Heart right ventricle (tissue), 16 donors: ENCODE measurements around the gene POLN. TPM values are rescaled to one million over a fixed set of nuclear protein-coding genes. Genes with fewer than 3 reads are reported as not detected.

Experiments used
- ATAC-seq, 8 donors: fragments of 200-7000 bp; cut with Tn5 transposase; one replicate each; pipeline ENCODE4 v1.9.1; 2020; ENCODE audit warnings: mild to moderate bottlenecking in 8 of 8, moderate library complexity in 8 of 8, moderate number of reproducible peaks in 1 of 8
- DNase-seq, 2 donors: peaks; one replicate each; pipeline ENCODE4 v3.0.0-alpha.2; 2020
- H3K27ac ChIP-seq, 10 donors: fragments of 200-600 bp; sonication (generic) in 2 of 10; one replicate each; pipeline versions ENCODE4 v1.5.0 to v1.8.0; 2020 to 2022; ENCODE audit warnings: mild to moderate bottlenecking in 3 of 10
- H3K27me3 ChIP-seq, 7 donors: fragments of 200-600 bp; one replicate each; pipeline ENCODE4 v1.8.0; 2021 to 2022; ENCODE audit warnings: mild to moderate bottlenecking in 2 of 7
- H3K36me3 ChIP-seq, 9 donors: fragments of 200-600 bp; sonication (generic) in 1 of 9; one replicate each; pipeline versions ENCODE4 v1.5.0 to v1.8.0; 2020 to 2022; ENCODE audit warnings: mild to moderate bottlenecking in 2 of 9
- H3K4me1 ChIP-seq, 9 donors: fragments of 200-600 bp; sonication (generic) in 1 of 9; one replicate each; pipeline versions ENCODE4 v1.5.0 to v1.8.0; 2020 to 2022; ENCODE audit warnings: mild to moderate bottlenecking in 4 of 9
- H3K4me3 ChIP-seq, 10 donors: fragments of 200-600 bp; sonication (generic) in 2 of 10; one replicate each; pipeline versions ENCODE4 v1.5.0 to v1.8.0; 2020 to 2022; ENCODE audit warnings: mild to moderate bottlenecking in 7 of 10, moderate library complexity in 2 of 10
- H3K9me3 ChIP-seq, 11 donors: fragments of 200-600 bp in 10 of 11; sonication (generic) in 2 of 11; one replicate each; pipeline versions ENCODE4 v1.5.0 to v1.8.0; 2013 to 2022; ENCODE audit warnings: mild to moderate bottlenecking in 2 of 11, control low read depth in 1 of 11, moderate library complexity in 1 of 11
- WGBS, 2 donors: extraction: QIAGEN DNeasy Blood & Tissue Kit; methylation state at CpG; one replicate each; pipeline ENCODE4 v1.1.7; 2013; ENCODE audit warnings: inconsistent platforms in 1 of 2; 5-methylcytosine and 5-hydroxymethylcytosine counted together
- intact Hi-C, 10 donors: fragments of 100-400 bp; cut with DNase I; formaldehyde crosslinking; loops; one replicate each; pipeline versions ENCODE4 v1.11.1 to v1.14.2; 2022
- polyA plus RNA-seq, 2 donors: library from polyadenylated mRNA; stranded (reverse); fragments of 200-250 nt; gene quantifications; one replicate each; pipeline ENCODE4 v1.2.3, GENCODE V29; 2013
- total RNA-seq, 10 donors: library from RNA; stranded (reverse); fragmentation: NEBNext Ultra II Directional in 3 of 10; extraction: Animal tissue kit (Norgen Biotek cat#: 25700) in 3 of 10; gene quantifications; one replicate each; pipeline versions ENCODE4 v1.2.1 to v1.2.4, GENCODE V29; 2021 to 2023
- TF ChIP-seq, protein P1 (sequence below), 9 donors: fragments of 200-600 bp; sonication (generic) in 2 of 9; IDR thresholded peaks; one replicate each; pipeline versions ENCODE4 v1.5.0 to v1.8.0; 2021 to 2022; ENCODE audit warnings: antibody characterized with exemption in 9 of 9, mild to moderate bottlenecking in 5 of 9, moderate library complexity in 1 of 9
- donor health status: Arrhythmogenic right ventricular cardiomyopathy.
- donor health status: ischemic (EF 13 %, LVEDD 7.1; RV severe dilation, severe dysfunction).
- donor health status: healthy with polysubstance abuse.
- donor health status: DM: no; HTN: yes; CAD: no.
- donor health status: DM: no; HTN: no; CAD: no.
- donor health status: ischemic (EF 25% LVEDD 6.9; RV normal size, moderate dysfunction).
- donor health status: ischemic (EF 25% LVEDD 5.7; RV mildly dilated, moderate dysfunction).
- donor health status: healthy.
- donor health status: DM: yes; HTN: yes; CAD: no.
- donor health status: Ischemic cardiomyopathy.
- donor health status: ischemic (EF 35%, LVEDD 5.7; RV mildly dilated, moderate dysfunction).
- donor health status: nonischemic (EF 11% LVEDD 7.7; RV severe dilation, severe dysfunction).
- donor health status: DM: yes; HTN: yes; CAD: no.
- donor health status: PGD.
- donor health status: ischemic (EF 29% LVEDD 5.4; RV normal size, mild dysfunction).
- donor health status: nonischemic (EF 23%, LVEDD 6.1; RV moderate dilation, normal function).

POLN gene
- total and polyA plus RNA-seq, 12 donors, result 0.97 to 3.1 (median 2.1) TPM

DNA sequence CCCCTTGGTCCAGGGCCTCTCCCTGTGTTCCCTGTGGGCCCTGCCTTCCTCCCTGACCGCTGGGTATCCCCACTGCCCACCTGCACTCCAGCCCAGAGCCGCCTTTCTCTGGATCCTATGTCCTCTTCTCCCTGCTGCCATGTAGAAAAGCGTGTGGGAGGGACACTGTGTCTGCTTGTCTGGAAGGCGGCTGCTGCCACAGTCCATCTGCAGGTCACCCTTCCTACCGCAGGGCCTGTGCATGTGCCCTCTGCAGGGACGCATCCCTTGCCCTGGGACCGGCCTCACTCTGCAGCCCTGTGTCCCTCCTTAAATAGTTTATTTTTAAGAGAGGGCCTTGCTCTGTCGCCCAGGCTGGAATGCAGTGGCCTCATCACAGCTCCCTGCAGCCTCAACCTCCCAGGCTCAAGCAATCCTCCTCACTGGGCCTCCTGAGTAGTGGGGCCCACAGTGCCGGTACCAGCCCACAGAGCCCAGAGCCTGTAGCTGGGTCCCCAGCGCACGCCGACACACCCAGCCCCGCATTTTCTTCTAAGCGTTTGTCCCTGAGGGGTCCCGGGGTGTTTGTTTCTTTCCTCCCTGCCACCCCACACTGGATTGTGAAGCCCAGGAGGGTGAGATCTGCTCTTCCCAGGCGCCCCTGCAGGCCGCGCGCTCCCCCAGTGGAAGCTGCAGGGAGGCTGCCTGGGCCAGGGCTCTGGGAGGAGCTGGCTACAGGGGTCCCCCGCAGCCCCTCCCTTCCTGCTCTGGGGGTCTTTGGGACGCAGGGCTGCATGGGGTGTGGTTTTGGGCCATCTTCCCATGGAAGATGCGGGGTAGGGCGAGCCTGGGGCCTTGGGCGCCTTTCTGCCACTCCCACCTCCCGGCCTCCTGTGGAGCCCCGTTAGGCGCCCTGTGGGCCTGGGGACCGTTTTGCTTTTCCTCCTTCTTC lies 195.6 kb downstream of the POLN start:
- Histone ChIP-seq H3K4me3 (no peak overlapping the region), H3K27me3 (peaks cover 13 to 76% (median 58%) of the 10 kb centered on the region in 7 donors), H3K36me3 (no peaks in the 10 kb centered on the region), H3K4me1 (peaks cover 4 to 13% (median 10%) of the 10 kb centered on the region in 9 donors), H3K9me3 (peaks cover 0 to 4% (median 0%) of the 10 kb centered on the region in 11 donors), H3K27ac (no peak overlapping the region)
- TF ChIP-seq, protein P1, sequence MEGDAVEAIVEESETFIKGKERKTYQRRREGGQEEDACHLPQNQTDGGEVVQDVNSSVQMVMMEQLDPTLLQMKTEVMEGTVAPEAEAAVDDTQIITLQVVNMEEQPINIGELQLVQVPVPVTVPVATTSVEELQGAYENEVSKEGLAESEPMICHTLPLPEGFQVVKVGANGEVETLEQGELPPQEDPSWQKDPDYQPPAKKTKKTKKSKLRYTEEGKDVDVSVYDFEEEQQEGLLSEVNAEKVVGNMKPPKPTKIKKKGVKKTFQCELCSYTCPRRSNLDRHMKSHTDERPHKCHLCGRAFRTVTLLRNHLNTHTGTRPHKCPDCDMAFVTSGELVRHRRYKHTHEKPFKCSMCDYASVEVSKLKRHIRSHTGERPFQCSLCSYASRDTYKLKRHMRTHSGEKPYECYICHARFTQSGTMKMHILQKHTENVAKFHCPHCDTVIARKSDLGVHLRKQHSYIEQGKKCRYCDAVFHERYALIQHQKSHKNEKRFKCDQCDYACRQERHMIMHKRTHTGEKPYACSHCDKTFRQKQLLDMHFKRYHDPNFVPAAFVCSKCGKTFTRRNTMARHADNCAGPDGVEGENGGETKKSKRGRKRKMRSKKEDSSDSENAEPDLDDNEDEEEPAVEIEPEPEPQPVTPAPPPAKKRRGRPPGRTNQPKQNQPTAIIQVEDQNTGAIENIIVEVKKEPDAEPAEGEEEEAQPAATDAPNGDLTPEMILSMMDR (IDR thresholded peaks at IDR 0.05), result no peak
- no peak for DNase-seq
- intact Hi-C loops, result no loop called here
- no peak for ATAC-seq
- WGBS, 2 donors, result 58 to 69% methylated on average over 24 to 28 of the region's 28 CpGs

DNA sequence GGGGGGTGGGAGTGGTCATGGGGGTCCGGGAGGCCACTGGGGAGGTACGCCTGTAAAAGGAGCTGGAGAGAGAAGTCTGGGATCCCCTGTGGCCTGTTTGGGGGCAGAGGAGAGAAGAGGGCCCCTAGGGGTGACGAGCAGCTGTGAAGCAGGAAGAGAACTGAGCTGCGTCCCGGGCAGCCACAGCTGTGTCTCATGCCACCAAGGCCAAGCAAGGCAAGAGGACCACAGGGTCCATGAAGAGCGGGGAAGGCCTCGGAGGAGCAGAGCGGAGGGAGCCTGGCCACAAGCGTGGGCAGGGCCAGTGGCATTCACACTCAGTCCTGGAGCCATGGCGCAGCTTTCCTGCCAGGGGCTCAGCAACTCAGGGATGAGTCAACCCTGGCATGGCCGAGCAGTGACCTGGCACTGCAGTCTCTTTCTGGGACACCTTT lies 196.4 kb downstream of the POLN start:
- Histone ChIP-seq H3K4me3 (no peak overlapping the region), H3K36me3 (no peaks in the 10 kb centered on the region), H3K9me3 (peaks cover 0 to 4% (median 0%) of the 10 kb centered on the region in 11 donors), H3K27ac (no peak overlapping the region), H3K4me1 (peaks cover 4 to 20% (median 17%) of the 10 kb centered on the region in 9 donors), H3K27me3 (peaks cover 14 to 77% (median 60%) of the 10 kb centered on the region in 7 donors)
- intact Hi-C loops, result no loop called here
- TF ChIP-seq, protein P1 (IDR thresholded peaks at IDR 0.05), result no peak
- ATAC-seq (no peak), DNase-seq (no peak)
- WGBS, 2 donors, result 77 to 78% methylated on average over 10 to 11 of the region's 11 CpGs

DNA sequence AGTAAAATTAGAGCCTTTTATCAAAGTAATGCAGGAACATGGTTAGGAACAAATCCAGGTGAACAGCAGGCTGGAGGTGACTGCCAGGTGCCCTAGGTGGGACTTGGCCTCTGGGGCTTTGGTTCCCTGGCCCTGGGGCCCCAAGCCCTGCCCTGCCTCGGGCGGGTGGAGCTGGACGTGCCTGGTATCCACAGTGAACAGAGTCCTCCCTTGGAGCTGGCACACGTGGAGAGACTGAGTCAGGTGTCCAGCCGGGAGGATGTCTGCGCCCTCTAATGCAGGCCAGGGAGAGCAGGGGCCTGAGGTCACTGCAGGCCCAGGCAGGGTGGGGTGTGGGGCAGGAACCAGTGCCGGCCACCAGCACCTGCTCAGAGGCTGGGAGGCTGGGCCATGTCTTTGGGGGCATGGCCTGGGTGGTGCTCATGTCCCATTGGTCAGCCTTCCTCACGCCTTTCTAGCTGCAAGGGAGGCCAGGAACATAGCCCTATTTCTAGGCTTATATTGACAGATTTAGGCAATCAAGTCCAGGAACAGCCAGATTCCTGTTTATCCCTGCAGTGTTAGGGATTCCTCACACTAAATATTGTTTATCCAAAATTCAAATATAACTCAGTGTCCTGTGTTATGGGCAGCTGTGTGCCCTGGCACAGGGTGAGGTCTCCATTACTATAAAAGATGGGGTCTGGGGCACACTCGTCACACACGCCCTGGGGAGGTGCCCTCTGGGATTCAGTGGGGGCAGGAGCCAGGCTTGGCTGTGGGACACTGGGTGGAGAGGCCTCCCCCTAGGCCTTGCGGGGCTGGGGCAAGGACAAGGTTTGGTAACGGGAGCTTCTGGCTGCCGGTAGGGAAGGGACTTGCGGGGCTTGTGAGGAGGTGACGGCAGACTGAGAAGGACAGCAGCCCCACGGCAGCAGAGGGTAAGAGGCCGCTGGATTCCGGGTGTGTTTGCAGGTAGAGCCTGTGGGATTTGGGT lies 197.1 kb downstream of the POLN start:
- H3K27me3 ChIP-seq, result peaks cover 20 to 82% (median 67%) of the 10 kb centered on the region in 7 donors
- no peaks in the 10 kb centered on the region for H3K36me3 ChIP-seq
- H3K27ac ChIP-seq, result no peak overlapping the region
- no peak overlapping the region for H3K4me3 ChIP-seq
- 86 to 93% methylated on average over 18 of the region's 18 CpGs for WGBS, 2 donors
- H3K9me3 ChIP-seq, result peaks cover 0 to 4% (median 0%) of the 10 kb centered on the region in 11 donors
- intact Hi-C loops, result no loop called here
- TF ChIP-seq, protein P1 (IDR thresholded peaks at IDR 0.05), result no peak
- peaks cover 4 to 23% (median 20%) of the 10 kb centered on the region in 9 donors for H3K4me1 ChIP-seq
- no peak for DNase-seq
- ATAC-seq, result no peak

DNA sequence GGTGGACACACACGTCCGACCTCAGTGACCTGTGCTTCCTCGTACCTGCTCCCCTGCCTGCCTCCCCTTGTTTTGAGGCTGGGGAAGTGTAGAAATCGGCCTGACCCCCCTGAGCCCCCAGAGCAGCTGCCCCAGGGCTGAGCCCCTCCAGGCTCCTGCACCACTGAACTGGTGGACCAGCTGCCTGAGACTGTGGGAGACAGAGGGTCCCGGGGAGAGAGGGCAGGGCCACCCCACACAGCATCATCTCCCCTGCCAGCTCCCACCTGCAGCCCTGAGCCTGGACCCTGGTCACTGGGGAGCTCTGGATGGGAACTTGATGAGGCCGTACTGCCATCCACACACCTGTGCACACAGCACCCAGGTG lies 197.8 kb downstream of the POLN start:
- TF ChIP-seq, protein P1 (IDR thresholded peaks at IDR 0.05), result no peak
- WGBS, 2 donors, result 85 to 92% methylated on average over 6 of the region's 6 CpGs
- Histone ChIP-seq H3K36me3 (no peaks in the 10 kb centered on the region), H3K4me1 (peaks cover 4 to 23% (median 20%) of the 10 kb centered on the region in 9 donors), H3K27ac (no peak overlapping the region), H3K9me3 (peaks cover 0 to 4% (median 0%) of the 10 kb centered on the region in 11 donors), H3K4me3 (no peak overlapping the region), H3K27me3 (peaks cover 20 to 84% (median 75%) of the 10 kb centered on the region in 7 donors)
- ATAC-seq (no peak), DNase-seq (no peak)
- intact Hi-C loops, result no loop called here
